SIG-M5 (cell line): ENCODE data around the gene NEDD8.
"Not testable (repeated sequence)": the region's sequence is repeated elsewhere in the genome, so short reads cannot be mapped to it uniquely, and the experiment has no call there.

Experiments used
- DNase-seq: peaks from one replicate; lab custom pipeline; 2025; lab: John Stamatoyannopoulos, UW

The NEDD8 gene

DNA sequence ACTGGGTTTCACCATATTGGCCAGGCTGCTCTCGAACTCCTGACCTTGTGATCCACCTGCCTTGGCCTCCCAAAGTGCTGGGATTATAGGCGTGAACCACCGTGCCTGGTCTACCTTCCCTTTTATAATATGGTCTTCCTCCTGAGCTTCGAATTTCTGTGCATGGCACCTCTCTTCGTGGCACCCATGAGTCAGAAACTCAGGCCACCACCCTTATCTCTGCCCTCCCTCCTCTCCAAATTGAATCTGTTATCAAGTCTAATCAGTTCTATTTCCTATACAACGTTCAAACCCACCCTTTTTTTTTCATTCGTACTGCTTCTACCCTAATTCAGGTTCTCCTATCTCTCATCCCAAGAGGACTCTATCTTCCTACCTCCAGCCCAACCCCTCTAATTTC is 15.3 kb upstream of the NEDD8 start:
- DNase-seq: no peak

DNA sequence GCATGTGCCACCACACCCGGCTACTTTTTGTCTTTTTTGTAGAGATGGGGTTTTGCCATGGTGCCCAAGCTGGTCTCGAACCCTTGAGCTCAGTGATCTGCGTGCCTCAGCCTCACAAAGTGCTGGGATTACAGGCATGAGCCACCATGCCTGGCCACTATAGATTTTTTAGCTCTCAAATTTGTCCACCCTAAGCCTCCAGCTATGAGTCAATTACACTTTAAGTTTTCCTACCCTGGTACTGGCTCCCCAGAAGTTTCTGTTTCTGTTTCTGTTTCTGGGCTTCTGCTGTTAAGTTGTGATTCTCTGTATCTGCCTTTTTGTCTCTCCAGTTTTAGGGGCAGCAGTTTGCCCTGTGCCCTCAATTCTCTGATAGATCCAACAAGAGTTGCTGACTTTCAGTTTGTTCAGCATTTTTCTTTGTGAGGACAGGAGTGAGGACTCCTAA is 14.6 kb upstream of the NEDD8 start:
- no peak for DNase-seq

DNA sequence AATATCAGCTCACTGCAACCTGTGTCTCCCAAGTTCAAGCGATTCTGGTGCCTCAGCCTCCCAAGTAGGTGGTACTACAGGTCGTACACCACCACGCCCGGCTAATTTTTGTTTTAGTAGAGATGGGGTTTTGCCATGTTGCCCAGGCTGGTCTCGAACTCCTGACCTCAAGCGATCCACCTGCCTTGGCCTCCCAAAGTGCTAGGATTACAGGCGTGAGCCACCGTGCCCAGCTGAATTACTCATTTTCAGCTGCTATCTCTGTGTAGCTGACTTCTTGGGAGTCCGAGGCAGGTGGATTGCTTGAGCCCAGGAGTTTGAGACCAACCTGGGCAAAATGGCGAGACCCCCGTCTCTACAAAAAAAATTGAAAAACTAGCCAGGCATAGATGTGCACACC is 13.2 kb upstream of the NEDD8 start:
- not testable (repeated sequence) for DNase-seq

- DNase-seq: peak; percentile 9
Observed at GRCh38 chr14:24243336-24243836, 11.2 kb upstream of the NEDD8 start.

DNA sequence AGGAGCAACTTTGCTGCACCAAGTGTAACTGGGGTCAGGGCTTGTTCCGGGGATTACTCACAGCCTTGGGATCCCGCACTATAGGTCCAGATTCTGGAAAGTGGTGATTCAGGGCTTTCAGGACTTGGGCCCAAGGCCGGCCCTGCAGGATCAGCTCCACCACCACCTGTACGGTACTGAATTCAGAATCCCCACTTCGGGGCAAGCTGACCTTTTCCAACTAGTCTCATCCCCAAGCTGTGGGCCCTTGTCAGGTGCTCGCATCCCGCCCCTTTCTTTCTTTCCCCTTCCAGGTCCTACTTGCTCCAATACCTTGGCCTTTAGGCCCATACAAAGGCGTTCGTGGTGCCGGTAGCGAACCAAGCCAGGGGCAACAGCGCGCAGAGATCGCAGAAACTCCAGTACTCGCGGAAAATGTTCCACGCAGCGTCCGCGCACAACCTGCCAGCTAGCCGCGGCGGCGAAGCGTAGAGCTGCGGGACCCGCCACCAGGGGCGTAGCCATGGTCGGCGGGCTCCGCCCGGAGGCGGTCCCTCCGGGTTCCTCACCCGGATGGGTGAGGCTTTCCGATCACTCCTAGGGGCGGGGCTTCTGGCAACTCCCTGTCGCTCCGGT is 9.8 kb upstream of the NEDD8 start:
- peak; percentile 48 for DNase-seq

DNA sequence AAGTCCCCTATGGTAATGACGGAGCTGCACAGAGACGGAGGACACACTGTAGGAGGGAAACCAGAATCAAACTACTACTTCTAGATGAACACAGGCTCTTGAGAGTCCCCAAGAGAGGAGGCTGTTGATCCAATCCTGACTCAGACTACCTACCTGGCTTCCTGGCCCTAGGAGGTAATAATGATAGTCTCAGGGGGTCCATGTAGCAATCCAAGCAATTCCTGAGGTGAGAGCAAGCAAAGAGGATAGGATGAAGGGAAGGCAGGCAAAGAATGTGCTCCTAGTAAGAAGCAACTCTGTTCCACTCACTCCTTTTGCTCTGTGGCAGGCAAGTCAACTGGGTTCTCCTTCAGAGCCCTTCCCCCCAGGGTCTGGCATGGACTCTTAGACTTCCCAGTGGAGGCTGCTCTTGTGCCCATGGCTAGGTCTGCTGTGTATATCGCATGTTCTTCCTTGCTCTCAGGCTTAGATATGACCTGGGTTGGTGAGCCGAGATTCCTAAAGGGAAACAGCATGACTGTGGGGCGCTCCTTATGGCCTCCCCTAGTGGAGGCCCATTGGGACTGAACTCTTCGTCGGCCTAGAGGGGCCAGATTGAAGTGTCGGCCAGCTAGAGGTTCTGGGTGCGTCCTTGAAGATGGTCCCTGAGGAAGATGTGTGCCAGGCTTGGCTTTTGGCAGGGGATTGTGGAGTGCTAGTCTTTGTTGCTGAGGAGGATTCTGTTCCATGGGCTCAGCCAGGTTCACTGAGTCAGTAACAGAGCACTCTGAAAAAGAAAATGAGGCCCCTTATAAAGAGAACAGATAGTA is 8.1 kb upstream of the NEDD8 start:
- DNase-seq: no peak

DNA sequence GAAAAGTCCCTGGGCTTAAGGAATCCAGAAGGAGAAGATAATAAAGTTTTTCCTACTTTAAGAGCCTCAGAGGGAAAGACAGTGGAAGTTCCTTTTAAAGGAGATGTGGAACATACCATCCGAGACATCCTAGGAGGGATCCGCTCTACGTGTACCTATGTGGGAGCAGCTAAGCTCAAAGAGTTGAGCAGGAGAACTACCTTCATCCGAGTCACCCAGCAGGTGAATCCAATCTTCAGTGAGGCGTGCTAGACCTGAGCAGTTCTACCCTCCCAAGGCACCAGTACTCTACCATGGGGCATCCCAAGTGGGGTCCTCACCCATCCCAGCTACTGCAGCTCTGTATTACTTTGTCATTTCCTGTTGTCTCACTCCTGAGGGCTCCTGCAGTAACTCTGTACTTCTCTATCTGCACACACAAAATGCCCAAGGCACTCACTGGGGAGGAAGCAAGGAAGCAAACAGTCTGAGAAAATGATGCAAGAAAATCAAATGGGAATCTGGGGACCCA is 6.4 kb upstream of the NEDD8 start:
- no peak for DNase-seq

DNA sequence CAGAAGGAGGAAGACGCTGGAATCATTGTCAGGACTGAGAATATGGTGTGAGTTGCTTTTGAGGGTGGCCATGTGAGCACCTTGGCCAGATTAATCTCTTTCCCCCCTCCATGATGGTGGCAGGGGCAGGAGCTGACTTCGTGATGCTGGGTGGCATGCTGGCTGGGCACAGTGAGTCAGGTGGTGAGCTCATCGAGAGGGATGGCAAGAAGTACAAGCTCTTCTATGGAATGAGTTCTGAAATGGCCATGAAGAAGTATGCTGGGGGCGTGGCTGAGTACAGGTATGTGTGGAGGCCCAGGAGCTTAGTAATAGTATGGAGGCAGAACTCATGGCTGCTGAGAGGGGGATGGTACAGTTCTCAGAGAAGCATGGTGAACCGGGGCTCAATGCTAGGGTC is 6.0 kb upstream of the NEDD8 start:
- no peak for DNase-seq

DNA sequence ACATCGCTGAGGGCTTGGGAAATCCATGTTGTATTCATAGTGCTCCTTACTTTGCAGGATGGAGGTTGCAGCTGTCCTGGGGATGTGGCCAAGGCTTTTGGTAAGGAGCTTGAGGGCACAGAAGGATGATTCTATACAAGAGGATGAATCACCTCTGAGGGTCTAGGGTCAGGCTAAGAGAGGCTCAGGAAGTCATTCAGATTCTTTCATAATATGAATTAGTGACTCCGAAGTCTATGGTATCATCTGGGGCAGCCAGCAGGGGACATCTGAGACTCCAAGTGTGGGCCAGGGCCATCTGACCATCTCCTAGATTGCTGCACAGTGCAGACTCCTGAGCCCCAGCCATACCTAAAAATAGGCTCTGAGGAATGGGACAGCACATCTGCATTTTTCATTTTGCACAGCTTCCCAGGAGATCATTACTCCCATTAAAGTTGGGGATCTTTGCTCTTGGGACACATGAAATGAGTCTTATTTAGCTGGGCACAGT is 5.3 kb upstream of the NEDD8 start:
- DNase-seq: no peak

- DNase-seq: no peak
Observed at GRCh38 chr14:24236689-24237462, 4.7 kb upstream of the NEDD8 start.

GRCh38 chr14:24235804-24236688 is 3.9 kb upstream of the NEDD8 start:
- no peak for DNase-seq

DNA sequence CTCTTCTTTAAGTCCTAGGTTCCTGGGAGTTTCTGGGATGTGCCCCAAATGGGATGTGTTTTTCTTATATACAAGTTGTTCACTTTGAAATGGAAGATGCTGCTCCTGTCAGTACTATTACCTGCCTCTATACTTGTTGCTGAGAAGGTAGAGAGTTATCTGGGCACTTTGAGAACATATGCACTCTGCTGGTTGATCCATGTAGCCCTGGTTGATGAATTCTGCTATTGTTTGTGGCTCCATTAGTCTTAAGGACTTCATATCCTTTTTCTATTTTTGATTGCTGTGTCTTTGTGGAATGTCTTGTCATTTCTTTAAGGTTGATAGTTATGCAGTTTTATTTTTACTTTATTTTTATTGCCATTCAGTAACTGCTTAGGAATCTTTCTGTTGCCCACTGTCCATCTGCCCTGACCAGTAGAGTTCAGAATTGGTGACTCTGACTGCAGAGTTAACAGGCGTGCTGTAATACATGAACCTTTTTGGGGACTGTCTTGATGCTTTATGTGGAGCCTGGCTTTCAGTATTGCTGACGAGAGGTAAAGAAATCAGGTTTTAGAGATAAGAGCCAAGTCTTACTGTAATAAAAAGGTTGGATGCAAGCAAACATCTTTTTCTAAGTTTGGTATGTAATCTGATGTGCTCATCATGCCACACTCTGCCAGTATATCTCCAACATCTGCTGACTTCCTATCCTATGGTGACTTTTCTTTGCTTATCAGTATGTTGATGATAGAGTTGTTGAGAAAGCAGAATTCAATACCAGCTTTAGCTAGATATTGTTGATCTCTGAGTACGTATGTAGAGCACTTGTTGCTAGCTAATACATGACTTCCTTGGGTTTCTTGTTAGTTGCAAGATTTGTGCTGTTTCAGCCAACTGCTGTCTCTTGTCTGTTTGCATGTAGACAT is 2.2 kb upstream of the NEDD8 start:
- no peak for DNase-seq

- DNase-seq: no peak
Observed at GRCh38 chr14:24233538-24233866, 1.3 kb upstream of the NEDD8 start.

GRCh38 chr14:24232645-24233537 is 724 bp upstream of the NEDD8 start, which contains the start of gene GMPR2:
GMPR2 (plus strand) TSS chr14:24232929; CDS start chr14:24233254, 325 bp downstream.
- DNase-seq: no peak

- no peak for DNase-seq
Observed at GRCh38 chr14:24231263-24232120, 675 bp downstream of the NEDD8 start.

GRCh38 chr14:24228902-24229301 is 3.3 kb downstream of the NEDD8 start:
- DNase-seq: no peak

DNA sequence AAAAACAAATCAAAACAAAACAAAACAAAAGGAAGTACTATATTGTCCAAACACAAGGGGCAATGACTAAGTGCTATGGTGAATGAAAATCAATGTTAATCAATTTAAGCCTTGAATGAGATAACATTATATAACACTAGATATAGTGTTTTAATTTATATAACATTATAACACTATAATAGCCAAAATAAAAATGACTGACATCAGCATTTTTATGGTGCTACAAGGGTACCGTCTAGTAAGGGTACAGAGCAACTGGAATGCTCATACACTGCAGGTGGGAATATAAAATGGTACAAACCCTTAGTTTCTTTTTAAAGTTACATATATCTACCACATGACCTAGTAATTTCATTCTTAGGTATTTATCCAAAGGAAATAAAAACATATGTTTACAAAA is 5.7 kb downstream of the NEDD8 start:
- DNase-seq: no peak

DNA sequence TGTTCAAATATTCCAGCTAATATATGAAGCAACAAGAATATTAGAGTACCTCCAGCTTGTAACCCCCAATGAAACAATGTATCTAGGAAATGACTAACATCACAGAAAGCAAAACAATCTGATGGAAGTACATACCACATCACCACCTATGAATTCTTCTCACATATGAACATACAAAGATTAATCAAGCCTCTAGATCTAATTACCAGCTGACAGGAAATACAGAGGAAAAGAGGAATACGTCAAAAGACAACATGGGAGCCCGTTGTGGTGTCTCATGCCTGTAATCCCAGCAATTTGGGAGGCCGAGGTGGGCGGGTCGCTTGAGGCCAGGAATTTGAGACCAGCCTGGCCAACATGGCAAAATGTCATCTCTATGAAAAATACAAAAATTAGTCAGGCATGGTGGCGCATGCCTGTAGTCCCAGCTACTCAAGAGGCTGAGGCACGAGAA is 7.5 kb downstream of the NEDD8 start:
- no peak for DNase-seq
